Measurements from ENCODE around the gene NAB2.
"Not testable (repeated sequence)": the region's sequence is repeated elsewhere in the genome, so short reads cannot be mapped to it uniquely, and the experiment has no call there.

The NAB2 gene

GRCh38 chr12:57069523-57069922, 19.4 kb upstream of the NAB2 start:
- DNase-seq = peak; percentile 80

- DNase-seq = no peak
Observed at GRCh38 chr12:57072661-57073060, 16.3 kb upstream of the NAB2 start.

GRCh38 chr12:57073566-57074450, 15.1 kb upstream of the NAB2 start:
- not testable (repeated sequence) for DNase-seq

- DNase-seq = peak; percentile 100
Observed at GRCh38 chr12:57078519-57079404, 10.2 kb upstream of the NAB2 start, which contains the start of gene NEMP1. Gene NEMP1, minus strand, starts transcription at chr12:57078791. Its CDS starts 46 bp downstream, at chr12:57078745.

GRCh38 chr12:57079821-57080220, 9.1 kb upstream of the NAB2 start:
- DNase-seq = no peak

GRCh38 chr12:57080855-57081254, 8.1 kb upstream of the NAB2 start:
- no peak for DNase-seq

- no peak for DNase-seq
Observed at GRCh38 chr12:57085999-57086492, 2.9 kb upstream of the NAB2 start.

- peak; percentile 64 for DNase-seq
Observed at GRCh38 chr12:57086493-57087009, 2.4 kb upstream of the NAB2 start.

- DNase-seq = peak; percentile 93
Observed at GRCh38 chr12:57087010-57087690, 1.8 kb upstream of the NAB2 start.

- DNase-seq = peak; percentile 82
Observed at GRCh38 chr12:57087691-57088353, 1.1 kb upstream of the NAB2 start.

- peak; percentile 37 for DNase-seq
Observed at GRCh38 chr12:57089271-57090245, 644 bp downstream of the NAB2 start.

- no peak for DNase-seq
Observed at GRCh38 chr12:57090490-57090889, 1.6 kb downstream of the NAB2 start.

GRCh38 chr12:57090924-57091637, 2.2 kb downstream of the NAB2 start:
- DNase-seq = no peak

GRCh38 chr12:57091638-57092528, 3.0 kb downstream of the NAB2 start:
- no peak for DNase-seq

- DNase-seq = no peak
Observed at GRCh38 chr12:57092529-57092862, 3.6 kb downstream of the NAB2 start.

GRCh38 chr12:57092876-57093414, 4.0 kb downstream of the NAB2 start:
- DNase-seq = no peak

GRCh38 chr12:57093415-57094207, 4.7 kb downstream of the NAB2 start:
- DNase-seq = peak; percentile 71
